Caco-2 (cell line): ENCODE measurements around the gene CCDC60. TPM values are rescaled to one million over a fixed set of nuclear protein-coding genes. Genes with fewer than 3 reads are reported as not detected.
A peak's percentile ranks its signal among the peaks of the same experiment; 100 is the strongest.

Source experiments
- BruUV-seq: library from RNA; stranded (reverse); fragments of 400-500 nt; replicated peaks from 2 replicates; lab custom pipeline; 2021; lab: Mats Ljungman, UMichigan
- CTCF ChIA-PET: fragments of 300-600 bp; sonication (Branson Sonifier 250); formaldehyde crosslinking; loops from one replicate; lab custom pipeline; 2022; ENCODE audit warnings: antibody characterized with exemption; lab: Charles Lee
- POLR2A ChIA-PET: fragments of 300-600 bp; sonication (Branson Sonifier 250); formaldehyde crosslinking; loops from one replicate; lab custom pipeline; 2022; ENCODE audit warnings: antibody characterized with exemption; lab: Charles Lee
- DNase-seq, 2 experiments: peaks; one replicate each; pipeline versions ENCODE4 v3.0.0 to v3.0.0-alpha.2; 2020 to 2022
- H3K27me3 ChIP-seq: replicated peaks from 2 replicates; pipeline ENCODE4 v1.6.0; 2011; ENCODE audit warnings: low read length; ENCODE audit not compliant: control insufficient read depth, insufficient read depth
- H3K36me3 ChIP-seq: 2 replicates; pipeline ENCODE4 v1.5.1; 2011; ENCODE audit warnings: low read length; ENCODE audit not compliant: control insufficient read depth, insufficient read depth
- H3K4me1 ChIP-seq: fragments of 250-450 bp; sonication (Bioruptor Pico); 2 replicates; pipeline ENCODE4 v1.5.1; 2020; ENCODE audit warnings: mild to moderate bottlenecking
- H3K4me3 ChIP-seq: 2 replicates; pipeline ENCODE4 v1.5.1; 2011; ENCODE audit warnings: low read depth, mild to moderate bottlenecking, control low read depth, low read length
- H3K9me3 ChIP-seq: fragments of 250-450 bp; sonication (Bioruptor Pico); 2 replicates; pipeline ENCODE4 v1.5.1; 2020; ENCODE audit warnings: mild to moderate bottlenecking, moderate library complexity
- H3K27ac Mint-ChIP-seq: one replicate; pipeline ENCODE4 v1.8.0; 2022; ENCODE audit warnings: mixed read lengths; ENCODE audit not compliant: unreplicated experiment
- H3K27me3 Mint-ChIP-seq: one replicate; pipeline ENCODE4 v1.8.0; 2022; ENCODE audit warnings: mixed read lengths; ENCODE audit not compliant: insufficient read depth, unreplicated experiment
- H3K36me3 Mint-ChIP-seq: one replicate; pipeline ENCODE4 v1.8.0; 2022; ENCODE audit warnings: mild to moderate bottlenecking, mixed read lengths; ENCODE audit not compliant: insufficient read depth, unreplicated experiment
- H3K4me1 Mint-ChIP-seq: one replicate; pipeline ENCODE4 v1.8.0; 2022; ENCODE audit warnings: low read depth, mixed read lengths; ENCODE audit not compliant: unreplicated experiment
- H3K4me3 Mint-ChIP-seq: one replicate; pipeline ENCODE4 v1.8.0; 2022; ENCODE audit warnings: mild to moderate bottlenecking, moderate library complexity, mixed read lengths; ENCODE audit not compliant: unreplicated experiment
- H3K9me3 Mint-ChIP-seq: one replicate; pipeline ENCODE4 v1.8.0; 2022; ENCODE audit warnings: mixed read lengths; ENCODE audit not compliant: unreplicated experiment
- intact Hi-C: fragments of 100-400 bp; cut with micrococcal nuclease; formaldehyde crosslinking; loops from one replicate; pipeline ENCODE4 v1.10.0; 2022; ENCODE audit not compliant: unreplicated experiment
- total RNA-seq: library from RNA; stranded (reverse); gene quantifications from 2 replicates; pipeline ENCODE4 v1.2.3, GENCODE V29; 2022
- TF ChIP-seq, protein P1 (sequence below), 2 experiments: fragments of 200-600 bp in 1 of 2; IDR thresholded peaks; 1 replicate in 1 of 2; 2 replicates in 1 of 2; pipeline versions ENCODE4 v1.5.1 to v1.8.0; 2011 to 2022; ENCODE audit warnings: antibody characterized with exemption in 1 of 2, control low read depth in 1 of 2, inconsistent platforms in 1 of 2, low read depth in 1 of 2, low read length in 1 of 2, mild to moderate bottlenecking in 1 of 2, moderate library complexity in 1 of 2; ENCODE audit not compliant: insufficient read depth in 1 of 2, severe bottlenecking in 1 of 2, unreplicated experiment in 1 of 2

CCDC60 gene
- total RNA-seq, 1 experiment from 2014 or later: not detected

DNA sequence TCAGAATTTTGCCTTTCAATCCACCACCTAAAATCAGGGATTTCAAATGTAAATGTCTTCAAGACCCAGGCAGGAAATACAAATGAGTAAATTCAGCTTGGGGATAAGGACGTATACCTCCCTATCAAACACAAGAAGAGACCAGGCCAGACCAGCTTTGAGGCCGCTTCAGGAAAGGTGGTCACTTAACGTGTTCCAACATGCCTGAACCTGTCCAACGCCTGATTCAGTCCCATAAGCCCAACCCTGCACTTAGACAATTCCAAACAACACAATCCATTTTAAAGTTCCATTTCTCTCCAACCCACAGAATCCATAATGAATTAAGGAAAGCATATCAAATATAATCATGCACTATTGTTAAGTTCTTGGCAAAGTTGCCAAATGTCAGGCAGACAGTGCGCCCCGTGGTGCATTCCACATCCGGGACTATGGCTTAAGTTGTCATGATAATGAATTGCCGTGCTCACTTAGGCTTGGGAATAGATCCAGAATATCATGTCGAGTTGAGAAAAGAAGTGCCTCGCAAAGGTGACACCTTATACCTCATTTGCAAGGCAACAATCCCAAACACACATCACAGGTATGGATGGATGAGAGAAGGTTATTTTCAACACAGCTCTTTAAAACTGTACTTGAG is 35.5 kb downstream of the CCDC60 start:
- H3K4me3 Mint-ChIP-seq: no peak overlapping the region
- peaks cover 16% of the 10 kb centered on the region for H3K4me1 Mint-ChIP-seq
- H3K27ac Mint-ChIP-seq: no peak overlapping the region
- H3K9me3 Mint-ChIP-seq: no peaks in the 10 kb centered on the region
- Histone ChIP-seq H3K27me3 (no peaks in the 10 kb centered on the region), H3K4me1 (peaks cover 6% of the 10 kb centered on the region; the same call in 1 of the 2 replicates), H3K9me3 (no peaks in the 10 kb centered on the region), H3K36me3 (no peaks in the 10 kb centered on the region), H3K4me3 (no peak overlapping the region)
- DNase-seq: no peak
- H3K36me3 Mint-ChIP-seq: no peaks in the 10 kb centered on the region
- CTCF ChIA-PET: no interaction called here
- TF ChIP-seq, protein P1, sequence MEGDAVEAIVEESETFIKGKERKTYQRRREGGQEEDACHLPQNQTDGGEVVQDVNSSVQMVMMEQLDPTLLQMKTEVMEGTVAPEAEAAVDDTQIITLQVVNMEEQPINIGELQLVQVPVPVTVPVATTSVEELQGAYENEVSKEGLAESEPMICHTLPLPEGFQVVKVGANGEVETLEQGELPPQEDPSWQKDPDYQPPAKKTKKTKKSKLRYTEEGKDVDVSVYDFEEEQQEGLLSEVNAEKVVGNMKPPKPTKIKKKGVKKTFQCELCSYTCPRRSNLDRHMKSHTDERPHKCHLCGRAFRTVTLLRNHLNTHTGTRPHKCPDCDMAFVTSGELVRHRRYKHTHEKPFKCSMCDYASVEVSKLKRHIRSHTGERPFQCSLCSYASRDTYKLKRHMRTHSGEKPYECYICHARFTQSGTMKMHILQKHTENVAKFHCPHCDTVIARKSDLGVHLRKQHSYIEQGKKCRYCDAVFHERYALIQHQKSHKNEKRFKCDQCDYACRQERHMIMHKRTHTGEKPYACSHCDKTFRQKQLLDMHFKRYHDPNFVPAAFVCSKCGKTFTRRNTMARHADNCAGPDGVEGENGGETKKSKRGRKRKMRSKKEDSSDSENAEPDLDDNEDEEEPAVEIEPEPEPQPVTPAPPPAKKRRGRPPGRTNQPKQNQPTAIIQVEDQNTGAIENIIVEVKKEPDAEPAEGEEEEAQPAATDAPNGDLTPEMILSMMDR (IDR thresholded peaks at IDR 0.05; ENCODE audit: insufficient read depth in 1 of 2, low read depth in 1 of 2, low read length in 1 of 2, severe bottlenecking in 1 of 2, unreplicated experiment in 1 of 2): no peak
- intact Hi-C loops: no loop called here
- no TSS peak for BruUV-seq
- POLR2A ChIA-PET: no interaction called here
- H3K27me3 Mint-ChIP-seq: no peaks in the 10 kb centered on the region

DNA sequence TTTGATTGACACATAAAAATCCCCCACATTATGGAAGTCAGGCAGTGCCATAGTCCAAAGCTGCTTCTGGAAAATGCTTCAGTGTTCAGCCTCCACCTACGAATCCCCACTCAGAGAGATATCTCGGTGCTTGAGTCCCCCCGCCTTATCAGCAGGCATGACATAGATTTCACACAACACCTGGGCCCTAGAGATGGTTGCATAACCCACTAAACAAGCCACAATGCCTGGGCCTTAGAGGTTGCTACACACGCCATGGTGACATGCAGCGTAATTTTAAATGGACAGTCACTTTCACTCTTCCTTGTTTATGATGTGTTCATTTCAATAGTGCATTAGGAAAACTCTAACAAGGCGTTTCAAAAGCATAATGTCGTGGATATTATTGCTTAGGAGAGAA is 38.0 kb downstream of the CCDC60 start:
- DNase-seq: peak; percentile 38 to 43
- H3K9me3 ChIP-seq: no peaks in the 10 kb centered on the region
- ChIA-PET POLR2A (no interaction called here), CTCF (no interaction called here)
- Mint-ChIP-seq H3K4me1 (peaks cover 6% of the 10 kb centered on the region), H3K27ac (no peak overlapping the region), H3K36me3 (no peaks in the 10 kb centered on the region), H3K4me3 (no peak overlapping the region), H3K9me3 (no peaks in the 10 kb centered on the region), H3K27me3 (no peaks in the 10 kb centered on the region)
- intact Hi-C loops: no loop called here
- H3K4me3 ChIP-seq: no peak overlapping the region
- no peaks in the 10 kb centered on the region for H3K36me3 ChIP-seq
- TF ChIP-seq, protein P1 (IDR thresholded peaks at IDR 0.05; ENCODE audit: insufficient read depth in 1 of 2, low read depth in 1 of 2, low read length in 1 of 2, severe bottlenecking in 1 of 2, unreplicated experiment in 1 of 2): no peak
- H3K27me3 ChIP-seq: no peaks in the 10 kb centered on the region
- H3K4me1 ChIP-seq: no peaks in the 10 kb centered on the region
- no TSS peak for BruUV-seq

DNA sequence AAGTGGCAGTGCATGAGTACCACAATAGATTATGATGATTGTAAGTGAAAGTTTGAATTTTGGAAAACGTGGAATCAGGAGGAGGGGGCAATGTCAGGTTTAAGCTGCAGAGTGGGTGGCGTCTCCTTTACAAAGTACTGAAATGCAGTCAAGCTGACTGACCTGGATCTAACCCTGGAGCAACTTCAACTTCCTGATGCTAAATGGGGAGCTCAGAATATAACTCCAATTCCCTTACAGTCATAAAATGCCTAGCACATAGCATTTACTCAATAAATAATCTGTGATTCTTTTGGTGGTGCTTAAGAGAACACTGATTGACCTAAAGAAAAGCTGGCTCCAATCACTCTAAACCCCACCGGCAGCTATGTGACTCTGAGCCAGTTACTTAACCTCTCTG is 38.5 kb downstream of the CCDC60 start:
- BruUV-seq: no TSS peak
- Mint-ChIP-seq H3K4me1 (peaks cover 6% of the 10 kb centered on the region), H3K9me3 (no peaks in the 10 kb centered on the region), H3K27me3 (no peaks in the 10 kb centered on the region), H3K27ac (no peak overlapping the region), H3K4me3 (no peak overlapping the region), H3K36me3 (no peaks in the 10 kb centered on the region)
- H3K9me3 ChIP-seq: no peaks in the 10 kb centered on the region
- no peaks in the 10 kb centered on the region for H3K27me3 ChIP-seq
- TF ChIP-seq, protein P1 (IDR thresholded peaks at IDR 0.05; ENCODE audit: insufficient read depth in 1 of 2, low read depth in 1 of 2, low read length in 1 of 2, severe bottlenecking in 1 of 2, unreplicated experiment in 1 of 2): no peak
- ChIA-PET POLR2A (no interaction called here), CTCF (no interaction called here)
- intact Hi-C loops: no loop called here
- no peak for DNase-seq
- no peak overlapping the region for H3K4me3 ChIP-seq
- no peaks in the 10 kb centered on the region for H3K4me1 ChIP-seq
- H3K36me3 ChIP-seq: no peaks in the 10 kb centered on the region
